ENCODE results near the gene NRG3.
"Not testable (repeated sequence)": the region's sequence is repeated elsewhere in the genome, so short reads cannot be mapped to it uniquely, and the experiment has no call there.

NRG3 gene

DNA sequence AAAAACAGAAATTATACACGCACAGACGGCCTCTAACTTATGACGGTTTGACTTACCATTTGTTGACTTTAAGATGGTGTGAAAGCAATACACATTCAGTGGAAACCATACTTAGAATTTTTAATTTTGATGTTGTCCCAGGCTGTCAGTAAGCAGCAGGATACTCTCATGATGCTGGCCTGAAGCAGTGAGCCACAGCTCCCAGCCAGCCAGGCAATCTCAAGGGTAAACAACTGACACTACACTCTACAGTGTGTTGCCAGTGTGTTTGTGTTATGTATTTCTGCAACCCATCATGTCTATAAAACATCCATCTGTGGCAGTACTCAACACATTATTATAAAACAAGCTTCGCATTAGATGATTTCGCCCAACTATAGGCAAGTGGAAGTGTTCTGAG, 747.5 kb downstream of the NRG3 start:
- no peak for DNase-seq

DNA sequence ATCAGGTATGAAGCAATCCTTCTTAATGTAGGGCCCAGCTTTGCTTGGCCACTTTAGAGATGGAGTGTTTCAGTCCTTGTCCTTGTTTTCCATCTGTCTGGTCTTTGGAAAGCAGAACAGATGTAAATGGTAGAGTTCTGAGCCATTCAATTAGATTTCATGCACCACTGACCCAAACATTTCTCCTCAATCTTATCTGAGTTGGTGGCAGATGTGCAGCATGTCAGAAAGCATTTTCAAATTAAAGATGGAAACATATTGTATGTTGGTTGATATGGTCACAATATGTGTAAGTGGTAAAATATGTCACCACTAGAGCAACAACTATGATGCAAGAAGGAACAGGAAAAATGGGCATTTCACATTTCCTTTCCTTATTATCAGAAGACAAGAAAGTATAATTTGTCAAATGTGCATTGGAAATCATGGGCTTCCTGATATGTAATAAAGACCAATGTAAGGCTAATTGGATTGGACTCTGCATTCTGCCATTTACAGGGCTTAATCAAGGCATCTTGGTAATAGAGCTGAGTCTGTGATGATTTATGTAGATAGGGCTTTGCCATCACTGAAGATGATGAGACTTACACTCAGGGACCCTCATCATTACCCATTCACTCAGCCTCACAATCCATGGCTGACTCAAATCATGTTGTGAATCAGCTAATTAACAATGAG, 750.7 kb downstream of the NRG3 start:
- no peak for DNase-seq

DNA sequence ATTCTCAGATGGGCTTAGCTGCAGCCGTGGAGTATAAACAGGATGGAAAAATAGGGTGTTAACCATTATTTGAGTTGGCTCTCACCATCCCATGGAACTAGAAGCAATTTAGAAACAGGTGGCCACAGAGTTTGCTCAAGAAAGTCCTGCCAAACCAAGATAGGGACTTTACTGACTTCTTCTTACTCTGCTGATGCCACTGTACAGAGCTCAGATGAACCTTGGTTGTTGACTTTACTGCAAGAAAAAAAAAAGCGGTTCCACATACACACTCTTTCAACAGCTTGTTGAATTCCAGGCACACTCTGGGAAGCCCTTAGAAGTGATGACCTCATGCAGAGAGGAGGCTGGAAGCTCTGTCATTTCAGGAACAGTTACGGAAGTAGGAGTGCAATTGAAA, 753.4 kb downstream of the NRG3 start:
- no peak for DNase-seq

DNA sequence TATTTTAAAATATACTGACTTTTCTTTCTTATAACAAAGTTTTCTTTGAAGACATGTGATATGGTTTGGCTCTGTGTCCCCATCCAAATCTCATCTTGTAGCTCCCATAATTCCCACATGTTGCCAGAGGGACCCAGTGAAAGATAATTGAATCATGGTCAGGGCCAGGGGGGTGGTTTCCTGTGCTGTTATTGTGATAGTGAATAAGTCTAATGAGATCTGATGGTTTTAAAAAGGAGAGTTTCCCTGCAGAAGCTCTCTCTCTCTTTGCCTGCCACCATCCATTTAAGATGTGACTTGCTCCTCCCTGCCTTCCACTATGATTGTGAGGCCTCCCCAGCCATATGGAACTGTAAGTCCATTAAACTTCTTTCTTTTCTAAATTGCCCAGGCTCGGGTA, 768.1 kb downstream of the NRG3 start:
- DNase-seq: no peak

DNA sequence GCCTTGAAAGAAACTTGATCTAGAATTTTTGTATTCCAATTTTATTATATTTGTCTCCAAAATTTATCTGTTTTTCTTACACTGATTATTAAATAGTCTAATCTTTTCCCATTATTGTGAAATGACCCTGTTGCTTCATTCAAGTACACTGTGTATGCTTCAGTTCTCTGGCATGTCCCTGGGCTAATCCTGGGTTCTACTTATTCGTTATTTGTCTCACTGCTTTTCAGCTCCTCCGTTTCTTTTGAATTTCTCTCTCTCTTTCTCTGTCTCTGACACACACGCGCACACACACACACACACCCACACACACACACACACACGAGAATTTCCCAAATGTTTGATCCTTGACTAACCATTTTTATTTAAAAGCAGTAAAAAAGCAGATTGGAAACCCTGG, 768.6 kb downstream of the NRG3 start:
- no peak for DNase-seq

DNA sequence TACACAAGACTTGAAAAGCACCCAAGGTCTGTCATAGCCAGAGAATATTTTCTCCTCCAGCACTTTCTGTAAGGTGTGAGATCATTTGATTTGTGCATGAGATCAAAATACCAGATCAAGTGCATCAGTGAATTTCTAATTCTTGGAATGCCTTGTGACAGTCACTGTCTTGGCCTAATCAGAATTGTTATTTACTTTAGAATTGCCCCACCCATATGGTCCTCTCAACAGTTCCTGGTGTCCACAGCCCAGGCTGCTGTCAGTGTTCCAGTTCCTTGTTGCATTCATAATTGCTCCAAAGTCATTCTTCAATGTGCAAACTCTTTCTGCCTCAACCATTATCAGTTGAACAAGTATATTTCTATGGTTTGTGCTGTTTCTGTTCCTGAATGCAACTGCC, 770.2 kb downstream of the NRG3 start:
- DNase-seq: no peak

DNA sequence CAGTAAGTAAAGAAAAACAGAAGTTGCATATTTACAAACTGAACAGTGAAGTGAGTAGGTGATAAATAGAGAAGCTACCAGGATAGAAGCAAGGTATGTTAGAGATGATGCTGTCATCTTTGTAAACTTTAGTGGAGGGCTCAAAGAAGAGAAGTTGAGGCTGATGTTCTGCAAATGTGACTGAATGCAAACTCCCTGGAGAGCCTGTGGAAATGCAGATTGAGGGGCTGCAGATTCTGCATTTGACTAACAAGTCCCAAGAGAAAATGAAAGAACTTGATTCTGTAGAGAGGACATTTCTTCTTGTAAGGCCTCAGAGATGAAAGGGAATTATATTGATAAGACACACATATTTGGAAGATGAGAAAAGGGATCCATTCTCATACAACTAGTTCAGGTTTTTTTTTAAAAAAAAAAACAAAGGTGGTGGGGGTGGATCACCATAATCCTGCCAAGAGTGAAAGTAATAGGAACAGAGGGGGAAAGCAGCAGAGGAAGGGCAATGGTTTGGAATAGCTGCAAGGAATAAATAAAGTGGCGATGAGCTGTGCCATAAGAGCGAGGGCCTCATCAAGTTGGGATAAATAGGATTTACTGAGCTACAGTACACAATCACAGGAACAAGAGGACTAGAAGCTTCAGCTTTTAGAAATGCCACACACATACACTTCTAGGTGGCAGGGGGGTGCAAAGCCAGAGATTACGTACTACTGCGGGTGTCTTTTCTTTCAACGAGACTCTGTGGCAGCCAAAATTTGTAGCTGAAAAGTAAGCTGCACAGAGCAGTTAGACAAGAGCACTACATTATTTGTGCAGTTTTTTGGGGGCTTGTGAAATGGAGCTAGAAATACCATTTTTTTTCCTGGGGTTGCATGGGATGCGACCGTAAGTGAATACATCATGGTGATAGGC, 778.5 kb downstream of the NRG3 start:
- DNase-seq: no peak

DNA sequence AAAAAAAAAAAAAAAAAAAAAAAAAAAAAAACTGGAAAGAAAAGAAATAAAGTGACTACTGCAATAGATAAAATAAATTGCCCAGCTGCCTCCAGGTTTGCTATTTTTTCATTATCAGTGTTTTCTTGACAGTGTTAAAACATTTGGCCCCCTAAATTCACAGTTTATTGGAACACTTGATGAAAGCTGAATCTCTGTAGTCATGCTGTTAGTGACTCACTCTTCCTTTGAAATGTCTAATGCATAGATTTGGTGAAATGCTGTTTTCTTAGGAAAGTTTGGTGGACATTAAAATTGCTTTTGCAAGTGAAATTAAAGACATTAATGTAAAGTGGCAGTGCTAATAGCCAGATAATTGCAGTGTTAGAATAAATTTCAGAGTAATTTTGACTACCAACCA, 785.2 kb downstream of the NRG3 start:
- no peak for DNase-seq

DNA sequence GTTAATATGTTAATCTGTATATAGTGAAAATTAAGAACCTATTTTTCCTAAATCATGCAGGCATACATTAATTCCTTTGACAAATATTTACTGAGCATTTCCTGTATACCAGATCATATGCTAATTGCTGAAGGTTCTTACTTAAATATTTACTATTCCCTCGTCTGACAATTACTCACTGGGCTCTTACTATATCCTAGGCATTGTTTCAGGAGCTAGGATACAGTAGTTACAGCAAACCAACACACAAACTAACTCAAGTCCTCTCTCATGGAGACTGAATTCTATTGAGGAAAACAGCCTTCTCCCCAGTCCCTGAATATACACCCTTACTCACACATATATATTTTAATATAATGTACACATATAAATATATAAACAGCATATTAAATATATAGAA, 786.0 kb downstream of the NRG3 start:
- DNase-seq: no peak

DNA sequence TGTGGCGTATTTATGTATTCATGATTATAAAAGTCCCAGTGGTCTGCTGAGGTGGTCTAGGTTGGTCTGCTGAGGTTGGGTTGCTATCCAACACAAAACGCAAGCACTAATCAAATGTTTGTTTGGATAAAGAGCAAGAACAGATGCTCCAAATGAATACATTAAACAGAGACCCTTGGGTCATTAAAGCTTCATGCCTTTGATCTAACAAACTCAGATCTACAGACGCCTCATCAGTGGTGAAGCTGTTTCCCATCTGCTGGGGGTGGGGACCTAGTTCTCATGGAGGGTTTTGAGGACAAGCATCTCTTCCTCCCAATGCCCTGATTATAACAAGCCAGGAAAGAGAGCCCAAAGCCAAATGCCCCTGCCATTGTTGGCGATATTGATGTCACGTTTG, 786.7 kb downstream of the NRG3 start:
- no peak for DNase-seq

DNA sequence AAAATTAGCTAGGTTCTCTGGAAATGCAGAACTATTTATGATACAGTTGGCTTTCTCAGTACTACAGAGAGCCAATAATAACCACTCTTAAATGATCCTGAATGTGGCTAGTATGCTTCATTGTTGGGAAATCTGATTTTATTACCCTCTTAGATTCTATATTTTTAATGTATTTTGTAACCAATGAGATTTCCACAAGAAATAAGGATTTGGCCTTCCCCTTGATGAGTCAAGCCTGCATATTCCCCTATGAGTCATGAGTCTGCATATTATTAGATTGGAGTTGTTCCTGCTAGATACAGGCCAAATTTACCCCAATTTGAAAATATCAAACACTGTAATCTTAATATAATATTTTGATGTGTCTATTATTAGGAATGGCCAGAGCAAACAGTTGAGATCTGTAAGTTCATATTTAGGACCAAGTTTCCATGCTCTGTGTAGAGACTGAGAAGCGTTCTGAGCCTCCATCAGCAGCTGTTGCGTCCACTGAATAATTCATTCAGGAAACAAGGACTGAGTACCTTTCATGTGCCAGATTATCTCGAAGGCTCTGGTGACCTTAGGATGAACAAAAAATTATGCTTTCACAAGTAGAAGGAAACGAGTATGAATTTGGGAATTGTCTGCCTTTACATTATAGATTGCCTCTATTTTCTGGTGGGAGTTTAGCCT, 793.4 kb downstream of the NRG3 start:
- no peak for DNase-seq

DNA sequence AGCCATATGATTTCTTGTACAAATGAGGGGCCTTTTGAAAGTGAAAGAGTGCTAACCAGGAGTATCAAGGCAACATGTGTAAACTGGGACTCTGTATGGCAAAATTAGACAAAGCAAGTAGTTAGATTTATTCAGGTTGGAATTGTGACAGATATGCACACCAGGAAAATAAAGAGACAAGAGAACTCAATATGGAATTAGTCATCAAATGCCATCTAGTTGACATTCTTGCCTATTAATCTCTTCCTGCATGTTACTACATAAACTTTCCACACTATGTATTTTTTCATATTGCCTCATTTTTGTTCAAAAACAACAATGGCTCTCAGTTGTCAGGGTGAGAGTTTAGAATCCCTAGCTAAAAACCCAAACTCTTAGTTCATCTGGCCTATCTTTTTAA, 799.0 kb downstream of the NRG3 start:
- DNase-seq: no peak

DNA sequence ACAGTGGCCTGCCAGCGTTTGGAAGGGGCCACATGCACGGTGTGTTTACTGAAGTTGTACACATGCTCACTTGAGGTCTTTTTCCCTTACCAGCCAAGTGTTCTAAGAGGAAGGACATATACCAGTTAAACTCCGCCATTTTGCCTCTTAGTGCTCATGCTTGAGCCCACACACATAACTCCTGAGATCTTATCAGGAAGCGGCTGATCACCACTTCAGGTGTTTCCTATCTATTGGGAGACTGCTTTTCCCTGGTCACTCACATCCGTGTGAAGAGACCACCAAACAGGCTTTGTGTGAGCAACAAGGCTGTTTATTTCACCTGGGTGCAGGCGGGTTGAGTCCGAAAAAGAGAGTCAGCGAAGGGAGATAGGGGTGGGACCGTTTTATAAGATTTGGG, 802.9 kb downstream of the NRG3 start:
- not testable (repeated sequence) for DNase-seq

DNA sequence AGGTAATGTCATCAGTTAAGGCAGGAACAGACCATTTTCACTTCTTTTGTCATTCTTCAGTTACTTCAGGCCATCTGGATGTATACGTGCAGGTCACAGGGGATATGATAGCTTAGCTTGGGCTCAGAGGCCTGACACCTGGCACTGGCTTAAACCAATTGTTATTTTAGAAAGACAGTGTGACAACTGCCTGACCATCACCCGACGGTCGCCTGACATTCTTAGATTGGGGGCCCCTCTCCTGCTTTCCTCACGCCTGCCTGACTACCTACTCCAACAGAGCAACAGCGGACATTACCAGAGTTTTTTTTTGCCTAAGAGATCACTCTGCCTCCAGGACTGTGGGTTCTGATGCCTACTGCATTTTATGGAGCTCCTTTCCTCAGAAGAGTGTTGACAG, 803.5 kb downstream of the NRG3 start:
- DNase-seq: not testable (repeated sequence)

DNA sequence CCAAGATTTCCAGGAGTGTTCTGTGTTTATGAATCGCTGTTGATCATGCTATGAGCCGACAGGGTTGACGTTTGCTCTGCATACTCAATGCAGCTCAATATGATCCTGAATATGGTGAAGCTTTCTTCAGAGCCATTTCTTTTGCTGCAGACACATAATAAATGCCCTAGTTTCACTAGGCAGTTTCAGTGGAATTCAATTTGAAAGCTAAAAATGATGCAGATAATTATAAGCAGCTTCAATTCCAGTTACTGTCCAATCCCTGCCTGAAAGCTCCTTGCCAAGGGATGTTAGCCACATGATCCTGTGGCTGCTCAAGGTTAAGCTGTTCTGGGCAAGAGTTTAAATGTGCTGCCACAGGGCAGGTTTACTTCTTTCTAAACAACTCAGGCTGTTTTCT, 805.6 kb downstream of the NRG3 start:
- no peak for DNase-seq

DNA sequence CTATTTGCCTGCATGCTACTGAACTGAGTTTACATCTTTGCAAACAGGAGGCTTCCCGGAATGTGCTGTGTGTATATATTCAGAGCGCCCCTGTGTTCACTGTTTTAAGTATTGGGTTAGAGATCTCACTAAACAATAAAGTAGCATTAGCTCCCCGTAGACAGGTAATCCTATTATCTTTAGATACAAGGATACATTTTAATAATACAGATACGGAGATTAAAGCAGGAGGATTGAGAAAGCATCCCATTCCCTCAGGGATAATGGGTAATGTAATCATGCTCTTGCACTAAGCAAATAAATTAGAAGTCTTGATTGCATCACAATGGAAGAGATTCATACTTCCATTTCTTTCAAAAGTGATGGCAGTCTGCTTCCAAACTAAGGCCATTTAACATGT, 809.0 kb downstream of the NRG3 start:
- no peak for DNase-seq

DNA sequence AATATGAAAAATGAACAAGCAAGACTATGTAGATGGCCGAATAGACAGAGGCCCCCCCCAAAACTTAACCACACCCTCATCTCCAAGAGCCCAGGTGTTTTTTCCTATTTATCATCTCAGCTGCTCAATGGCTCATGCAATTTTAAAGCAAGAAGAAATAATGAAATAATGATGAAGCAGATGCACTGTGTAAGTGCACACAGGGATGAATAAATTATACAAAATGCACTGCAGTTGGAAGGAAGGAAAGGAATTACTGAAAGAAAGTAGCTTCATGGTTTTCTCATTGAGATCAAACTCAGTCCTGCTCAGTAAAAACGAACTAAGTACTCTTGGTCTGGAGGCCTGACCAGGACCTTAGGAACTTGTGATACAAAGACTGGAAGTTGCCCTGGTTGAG, 810.1 kb downstream of the NRG3 start:
- no peak for DNase-seq

DNA sequence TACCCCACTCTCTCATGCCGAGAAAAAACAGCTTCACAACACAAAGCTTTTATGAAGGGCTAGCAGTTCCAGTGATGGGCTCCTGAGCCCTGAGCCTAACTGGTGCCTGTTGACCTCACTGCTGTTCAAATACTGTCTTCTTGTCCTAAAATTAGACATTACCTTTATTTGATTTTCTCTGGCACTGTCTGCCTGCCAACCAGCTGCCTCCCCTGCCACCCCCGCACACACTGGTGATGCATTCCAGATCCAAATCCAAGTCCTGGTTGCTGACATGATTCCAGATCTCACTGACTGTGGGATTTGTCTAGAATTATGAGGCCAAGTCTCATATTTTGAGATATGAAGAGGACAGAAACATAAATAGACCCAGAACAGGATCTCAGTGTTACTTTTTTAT, 816.2 kb downstream of the NRG3 start:
- no peak for DNase-seq

DNA sequence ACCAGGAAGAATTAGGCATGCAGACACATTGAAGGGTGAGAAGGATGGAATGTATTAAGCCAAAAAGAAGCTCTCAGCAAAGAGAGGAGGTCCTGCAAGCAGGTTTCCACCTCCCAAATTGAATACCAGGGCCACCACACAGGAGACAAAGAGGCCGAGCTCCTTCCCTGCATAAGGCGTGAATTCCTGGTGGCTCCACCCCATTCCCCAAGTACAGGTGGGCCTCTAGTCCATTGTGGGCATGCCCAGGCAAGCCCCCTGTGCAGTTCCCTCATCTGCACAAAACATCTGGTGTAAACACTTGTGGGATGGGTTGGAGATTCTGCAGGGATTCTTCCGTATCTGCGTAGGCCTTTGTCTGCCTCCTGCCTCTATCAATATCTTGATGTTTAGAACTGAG, 817.5 kb downstream of the NRG3 start:
- DNase-seq: no peak

DNA sequence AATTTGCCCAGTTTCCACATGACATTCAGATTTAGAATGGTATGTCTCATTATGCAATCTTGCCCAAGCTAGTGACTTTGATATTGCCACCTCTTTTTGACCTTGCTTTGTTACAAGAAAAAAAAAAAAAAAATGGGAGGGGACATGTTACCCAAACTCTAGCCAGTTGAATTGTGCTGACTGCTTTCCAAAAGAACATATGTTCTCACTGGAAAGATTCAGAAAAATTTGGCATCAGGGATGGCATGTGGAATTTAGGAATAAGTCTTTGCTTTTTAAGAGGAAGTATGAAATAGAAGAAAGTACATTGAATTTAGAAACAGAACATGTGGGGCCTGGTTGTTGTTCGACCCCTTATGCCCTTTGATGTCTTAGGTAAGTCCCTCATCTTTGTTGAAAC, 846.8 kb downstream of the NRG3 start:
- DNase-seq: no peak

DNA sequence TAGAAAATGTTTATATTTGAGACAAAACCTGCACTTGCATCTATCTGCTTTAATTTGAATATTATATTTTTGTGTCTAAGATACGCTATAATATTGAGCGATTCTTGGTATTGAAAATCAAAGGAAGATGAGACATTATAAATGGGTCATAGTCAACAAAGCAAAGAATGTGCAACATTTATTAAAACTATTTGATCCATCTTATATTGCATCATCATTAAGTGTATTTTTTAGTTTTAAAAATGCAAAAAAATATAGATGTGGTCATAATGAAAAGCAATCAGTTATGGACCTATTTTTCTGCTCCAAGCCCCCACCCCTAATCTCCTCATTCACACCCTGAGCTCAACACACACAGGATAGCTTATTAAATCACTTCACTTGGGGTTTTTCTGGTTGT, 847.3 kb downstream of the NRG3 start:
- DNase-seq: no peak

DNA sequence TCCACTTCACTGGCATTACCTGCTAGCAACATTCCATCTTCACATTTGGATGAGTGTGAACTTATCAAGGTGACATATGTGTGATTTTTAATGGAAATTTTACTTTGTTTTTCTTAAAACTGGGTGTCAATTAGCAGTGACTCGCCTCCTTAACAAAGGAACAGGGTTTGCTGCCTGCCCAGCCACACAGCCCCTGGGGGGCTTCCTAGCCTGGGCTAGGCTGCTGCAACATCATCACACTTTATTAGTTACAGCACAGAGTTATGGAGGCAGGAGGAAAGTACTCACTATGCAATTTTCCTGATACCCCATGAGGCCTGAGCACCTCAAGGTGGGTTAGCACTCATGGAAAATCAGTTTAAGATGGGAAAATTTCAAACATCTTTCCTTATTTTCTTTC, 861.3 kb downstream of the NRG3 start:
- no peak for DNase-seq

DNA sequence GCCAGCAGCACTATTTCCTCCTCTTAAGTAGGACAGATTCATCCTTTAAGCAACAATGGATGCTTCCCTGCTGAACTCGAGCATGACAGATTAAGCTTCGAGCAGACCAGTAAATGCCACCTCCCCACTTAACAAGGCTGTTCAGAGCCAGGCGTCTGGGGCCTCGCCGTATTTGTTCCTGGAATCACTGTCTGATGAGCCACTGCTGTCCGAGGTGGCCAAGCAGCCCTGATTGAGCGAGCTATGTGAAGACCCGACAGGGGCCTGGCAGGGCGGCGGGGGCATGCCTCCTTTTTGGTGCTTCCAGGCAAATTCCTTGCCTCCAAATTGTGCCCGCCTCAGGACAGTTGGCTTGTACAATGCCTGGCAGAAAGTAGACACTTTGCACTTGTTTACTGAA, 862.6 kb downstream of the NRG3 start:
- DNase-seq: no peak

DNA sequence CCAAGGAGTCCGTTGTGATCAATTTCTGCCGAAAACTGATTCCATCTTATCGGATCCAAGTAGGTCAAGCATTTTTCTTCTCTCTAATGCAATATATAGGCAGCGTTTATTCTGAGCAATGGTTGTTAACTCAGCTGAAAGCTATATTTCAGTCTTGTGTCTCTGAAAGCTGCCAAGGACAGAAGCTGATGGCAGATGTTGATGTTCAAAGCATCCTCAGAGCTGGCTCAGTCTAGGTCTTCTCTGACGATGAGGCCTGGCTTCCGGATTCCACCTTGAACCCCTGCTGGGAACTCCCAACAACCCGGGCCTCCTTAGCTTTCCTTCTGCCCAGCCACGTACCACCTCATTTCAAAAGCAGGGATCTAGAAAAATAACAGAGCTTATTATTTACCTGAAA, 863.6 kb downstream of the NRG3 start:
- DNase-seq: no peak
